GDM1 (cell line): ENCODE measurements around the gene RAB17.
A peak's percentile ranks its signal among the peaks of the same experiment; 100 is the strongest.

ENCODE experiments used
- DNase-seq: peaks from one replicate; lab custom pipeline; 2025; lab: John Stamatoyannopoulos, UW

The RAB17 gene, protein sequence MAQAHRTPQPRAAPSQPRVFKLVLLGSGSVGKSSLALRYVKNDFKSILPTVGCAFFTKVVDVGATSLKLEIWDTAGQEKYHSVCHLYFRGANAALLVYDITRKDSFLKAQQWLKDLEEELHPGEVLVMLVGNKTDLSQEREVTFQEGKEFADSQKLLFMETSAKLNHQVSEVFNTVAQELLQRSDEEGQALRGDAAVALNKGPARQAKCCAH

DNA sequence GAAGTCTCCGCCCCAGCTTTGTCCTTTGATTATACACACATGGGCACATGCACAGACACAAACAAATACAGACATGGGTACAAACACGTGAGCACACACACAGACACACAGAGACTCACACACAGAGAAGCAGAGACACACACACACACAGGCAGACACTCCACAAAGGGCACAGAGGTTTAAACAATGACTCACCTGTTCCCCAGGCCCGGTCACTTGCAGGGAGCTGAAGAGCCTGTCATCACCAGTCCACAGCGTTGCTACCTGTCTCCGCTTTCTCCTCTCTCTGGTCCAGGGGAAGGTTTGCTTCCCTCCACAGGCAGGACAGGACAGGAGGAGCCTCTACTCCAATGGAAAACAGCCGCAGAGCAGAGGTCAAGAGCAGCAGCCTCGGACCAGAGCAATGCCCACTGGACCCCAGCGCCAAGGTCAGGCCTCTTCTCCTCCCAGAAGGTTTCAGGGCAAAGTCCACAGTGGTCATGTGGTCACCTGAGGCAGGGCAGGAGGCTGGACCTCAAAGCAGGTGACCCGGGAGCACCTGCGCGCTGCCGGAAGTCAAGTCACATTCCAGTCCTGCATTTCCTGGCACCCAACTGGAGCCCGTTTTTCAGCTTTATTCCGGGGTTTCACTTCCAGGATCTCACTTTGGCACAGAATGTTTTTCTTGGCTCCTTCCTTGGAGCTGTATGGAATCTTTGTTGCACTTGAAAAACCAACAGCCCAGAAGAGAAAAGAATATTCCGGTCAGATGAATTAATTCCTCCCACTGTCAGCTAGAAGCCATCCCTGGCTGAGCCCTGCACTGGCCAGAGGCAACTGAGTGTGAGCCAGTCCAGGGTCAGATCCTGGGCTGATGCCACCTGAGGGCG lies at the start of gene RAB17:
Gene RAB17, minus strand, starts transcription at position 463 of the 869 bp plus-strand sequence. CDS start 4,580 bp downstream, outside the sequence.
- DNase-seq: no peak

DNA sequence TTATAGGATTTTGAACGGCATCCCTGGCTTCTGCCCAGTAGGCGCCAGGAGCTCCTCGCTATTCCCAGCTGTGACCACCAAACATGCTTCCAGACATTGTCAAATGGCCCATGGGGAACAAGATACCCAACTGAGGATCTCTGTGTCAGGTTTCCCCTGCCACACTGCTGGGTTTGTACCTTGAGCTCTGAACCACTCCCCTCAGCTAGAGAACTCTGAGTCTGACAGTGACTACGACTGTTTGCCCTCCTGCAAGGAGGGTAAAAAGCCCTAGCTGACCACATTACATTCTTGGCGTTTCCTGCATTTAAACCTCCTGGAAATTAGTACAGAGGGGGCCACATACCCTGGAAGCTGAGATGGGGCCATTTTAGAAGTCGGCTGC lies 49.3 kb upstream of the RAB17 start:
- no peak for DNase-seq

DNA sequence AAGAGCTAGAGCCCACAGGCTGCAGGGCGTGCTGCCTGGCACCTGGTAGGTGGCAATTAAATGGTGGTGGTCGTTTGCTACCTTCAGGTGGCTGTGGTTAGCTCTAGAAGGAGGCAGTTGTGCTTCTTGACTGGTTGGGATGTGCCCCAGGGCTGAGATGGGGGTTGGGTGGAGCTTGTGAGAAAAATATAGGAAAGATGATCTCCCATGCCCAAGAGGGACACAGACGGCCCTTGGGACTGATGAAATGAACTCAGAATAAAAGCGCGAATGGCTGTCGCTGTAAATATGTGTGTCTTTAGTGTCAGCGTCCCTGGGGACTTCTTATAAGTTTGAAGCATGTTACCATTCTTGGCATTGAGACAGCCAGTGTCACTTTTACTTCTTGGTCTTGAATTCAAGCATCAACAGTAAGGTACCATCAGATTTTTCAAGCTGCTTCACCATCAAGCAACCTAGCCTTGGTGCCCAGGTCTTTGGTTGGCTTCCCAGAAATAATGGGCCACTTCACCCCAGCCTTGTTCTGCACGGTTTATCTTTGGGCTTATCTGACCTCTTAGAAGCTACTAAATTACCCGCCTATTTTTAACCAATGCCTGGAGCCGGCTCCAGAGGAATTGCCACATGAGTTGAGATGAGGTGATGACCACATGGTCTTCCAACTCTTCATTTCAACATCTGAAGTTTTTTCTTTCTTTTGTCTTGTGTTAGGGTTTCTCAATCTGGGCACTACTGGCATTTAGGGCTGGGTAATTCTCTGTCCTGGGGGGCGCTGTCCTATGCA lies 48.7 kb upstream of the RAB17 start:
- DNase-seq: no peak

DNA sequence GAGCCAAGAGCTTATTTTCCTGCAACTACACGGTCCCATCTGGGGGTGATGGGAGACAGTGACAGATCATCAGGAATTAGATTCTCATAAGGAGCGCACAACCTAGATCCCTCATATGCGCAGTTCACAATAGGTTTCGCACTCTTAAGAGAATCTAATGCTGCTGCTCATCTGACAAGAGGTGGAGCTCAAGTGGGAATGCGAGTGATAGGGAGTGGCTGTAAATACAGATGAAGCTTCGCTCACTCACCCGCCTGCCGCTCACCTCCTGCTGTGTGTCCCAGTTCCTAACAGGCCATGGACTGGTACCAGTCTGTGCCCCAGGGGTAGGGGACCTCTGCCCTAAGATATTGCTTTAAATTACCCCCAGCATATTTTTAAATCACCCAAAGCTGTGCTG lies 47.6 kb upstream of the RAB17 start:
- DNase-seq: no peak

DNA sequence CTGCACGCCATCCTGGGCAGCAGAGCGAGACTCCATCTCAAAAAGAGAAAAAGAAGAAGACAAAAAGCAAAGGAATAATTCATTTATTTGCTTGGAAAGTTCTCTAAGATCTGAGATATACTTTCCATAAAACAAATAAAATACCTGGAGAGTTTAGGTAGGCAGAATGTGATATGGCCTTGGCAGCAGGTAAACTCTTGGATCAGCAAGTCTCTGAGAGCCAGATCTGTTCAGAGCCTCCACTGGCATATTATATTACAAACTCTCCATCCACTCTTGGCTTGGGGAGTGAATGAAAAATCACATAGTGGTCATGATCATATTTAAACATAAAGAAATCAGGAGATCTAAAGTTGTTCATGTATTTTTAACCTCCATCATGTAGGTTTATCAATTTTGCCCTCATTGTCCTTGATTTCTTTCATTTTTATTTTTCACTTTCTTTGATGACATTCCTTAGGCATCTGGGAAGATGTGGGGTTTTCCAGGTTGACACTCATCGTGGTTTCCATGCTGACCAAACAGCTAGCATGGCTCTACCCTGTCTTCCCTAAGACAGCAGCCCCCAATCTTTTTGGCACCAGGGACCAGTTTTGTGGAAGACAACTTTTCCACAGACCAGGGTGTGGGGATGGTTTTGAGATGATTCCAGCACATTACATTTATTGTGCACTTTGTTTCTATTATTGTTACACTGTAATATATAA lies 47.0 kb upstream of the RAB17 start:
- DNase-seq: no peak

DNA sequence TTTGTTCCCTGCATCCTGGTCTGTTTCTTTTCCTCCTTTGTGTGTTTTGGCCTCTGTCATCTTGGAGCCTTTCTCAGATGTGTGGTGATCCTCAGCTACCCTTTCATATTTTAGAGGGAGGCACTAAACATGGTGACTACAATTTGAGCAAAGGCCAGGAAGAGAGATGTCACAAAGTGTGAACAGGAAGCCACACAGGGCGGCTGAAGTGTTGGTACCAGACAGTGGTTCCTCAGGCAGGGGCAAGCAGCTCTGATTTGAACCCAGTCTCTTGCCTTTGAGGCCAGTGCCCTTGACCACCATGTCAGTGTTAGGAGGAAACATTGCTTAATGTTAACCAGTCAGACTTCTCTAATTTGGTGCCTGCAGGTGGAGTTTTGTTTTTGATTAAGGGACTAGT lies 46.0 kb upstream of the RAB17 start:
- DNase-seq: no peak

DNA sequence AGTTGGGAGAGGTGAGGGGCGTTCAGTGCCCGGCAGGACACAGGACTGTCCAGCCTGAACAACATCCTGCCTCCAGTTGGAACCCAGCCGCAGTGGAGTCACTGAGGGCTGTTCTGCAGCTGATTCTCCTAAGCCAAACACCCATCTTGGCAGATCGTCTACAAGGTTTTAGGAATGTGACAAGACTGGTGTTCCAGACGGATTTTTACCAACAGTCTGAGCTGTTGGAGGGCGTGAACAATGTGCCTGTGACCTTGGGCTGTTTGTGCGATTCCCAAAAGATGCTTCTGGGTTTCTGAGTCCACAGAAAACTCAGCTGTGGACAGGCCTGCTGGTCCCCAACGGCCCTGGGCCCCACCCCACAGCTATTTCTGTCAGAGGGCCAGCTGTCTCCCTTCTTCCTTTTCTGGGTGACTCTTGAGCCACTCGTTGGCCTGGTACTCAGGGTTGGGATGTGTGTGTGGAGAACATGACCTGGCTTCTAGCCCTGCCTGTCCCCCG lies 42.6 kb upstream of the RAB17 start:
- DNase-seq: no peak

DNA sequence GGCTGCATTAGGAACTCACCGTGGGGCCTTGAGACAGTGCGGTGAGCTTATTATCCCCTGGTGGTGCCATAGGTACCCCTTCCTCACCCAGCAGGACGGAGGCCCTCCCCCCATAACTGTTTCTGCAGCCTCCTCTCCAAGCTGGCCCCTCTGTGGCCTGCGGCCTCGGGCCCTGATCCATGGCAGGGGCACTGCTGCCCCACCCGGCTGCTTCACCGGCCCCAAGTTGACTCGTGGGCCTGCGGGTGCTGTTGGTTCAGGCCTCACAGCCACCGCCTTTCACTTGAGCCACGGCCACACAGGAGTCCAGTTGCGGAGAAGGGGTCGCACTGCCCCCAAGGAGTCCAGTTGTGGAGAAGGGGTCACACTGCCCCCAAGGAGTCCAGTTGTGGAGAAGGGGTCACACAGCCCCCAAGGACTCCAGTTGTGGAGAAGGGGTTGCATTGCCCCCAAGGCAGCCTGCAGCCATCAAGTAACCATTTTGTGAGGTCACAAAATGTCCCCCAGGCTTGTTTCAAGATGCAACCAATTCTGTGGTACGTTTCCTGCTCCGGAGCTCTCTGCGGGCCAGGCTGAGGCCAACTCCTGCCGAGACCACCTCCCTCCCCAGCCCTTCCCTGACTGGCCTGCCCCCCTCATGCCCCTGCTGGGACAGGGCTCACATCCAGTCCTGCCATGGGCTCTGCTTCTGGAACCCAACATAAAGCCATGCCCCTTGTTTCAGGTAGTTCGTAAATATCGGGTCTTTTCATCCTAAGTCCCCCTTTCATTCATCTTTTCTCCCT lies 41.5 kb upstream of the RAB17 start:
- no peak for DNase-seq

DNA sequence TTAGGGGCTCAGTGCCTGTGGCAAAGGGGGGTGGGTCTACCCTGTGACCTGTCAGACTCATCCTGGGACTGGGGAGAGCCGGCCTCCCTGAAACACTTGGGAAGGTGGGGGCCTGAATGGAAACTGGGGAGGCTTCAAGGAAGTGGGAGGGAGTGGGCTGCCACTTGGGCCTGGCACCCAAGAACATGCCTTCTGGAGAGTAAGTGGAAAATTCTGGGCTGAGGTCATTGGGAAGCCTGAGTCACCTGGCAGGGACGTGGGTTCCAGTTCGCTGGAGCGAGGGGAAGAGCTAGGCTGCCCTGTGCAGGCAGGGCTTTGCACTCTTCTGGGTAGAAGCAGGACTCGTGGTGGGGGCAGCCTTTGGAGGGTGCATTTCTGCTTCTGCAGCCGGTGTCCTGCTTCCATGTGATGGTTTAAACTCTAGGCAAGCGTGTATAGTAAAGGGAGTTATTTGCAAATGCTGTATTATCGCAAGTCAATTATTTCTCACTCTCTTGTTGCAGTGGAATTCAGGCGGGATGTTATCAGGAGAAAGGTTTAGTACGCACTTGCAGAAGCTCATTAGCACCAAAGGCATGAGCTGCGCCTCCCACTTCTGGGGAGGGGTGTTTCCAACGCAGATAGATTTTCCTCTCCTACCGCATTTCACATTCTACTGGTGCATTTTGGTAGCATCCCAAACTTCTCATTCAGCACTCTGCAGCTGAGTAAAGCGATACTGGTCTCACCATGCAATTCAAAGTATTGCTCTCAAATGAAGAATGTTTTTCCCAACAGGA lies 40.7 kb upstream of the RAB17 start:
- no peak for DNase-seq

DNA sequence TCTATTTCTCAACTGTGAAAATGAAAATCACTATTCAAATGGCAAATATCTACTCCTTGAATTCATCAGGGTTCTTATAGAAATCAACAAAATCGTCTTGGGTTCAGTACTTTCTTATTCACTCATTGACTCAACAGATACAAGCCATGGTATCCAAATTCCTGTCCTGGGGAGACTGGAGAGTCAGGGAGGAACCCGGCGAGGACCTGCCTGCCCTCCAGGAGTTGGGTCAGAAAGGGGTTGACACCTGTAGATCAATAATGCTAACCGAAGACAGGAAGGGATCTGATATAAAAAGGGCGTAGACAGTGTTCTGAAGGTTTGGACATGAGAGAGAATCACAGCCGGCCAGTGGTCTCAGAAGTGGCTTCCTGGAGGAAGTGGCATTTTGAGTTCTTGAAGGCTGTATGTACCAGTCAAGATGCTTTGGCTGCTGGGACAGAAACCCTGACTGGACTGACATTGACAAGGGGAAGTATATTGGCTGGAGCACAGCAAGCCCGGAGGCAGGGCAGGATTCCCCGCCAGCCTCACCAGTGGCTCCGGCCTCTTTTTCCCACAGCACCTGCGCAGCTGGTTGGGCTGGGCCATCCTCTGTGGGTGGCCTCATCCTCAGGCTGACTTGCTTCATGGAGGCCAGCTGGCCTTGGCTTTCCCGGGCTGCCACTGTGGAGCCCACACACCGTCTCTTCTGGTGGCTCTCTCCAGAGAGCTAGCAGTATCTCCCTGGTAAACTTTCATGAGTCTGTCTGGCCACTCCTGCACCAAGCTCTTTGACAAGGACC lies 39.9 kb upstream of the RAB17 start:
- no peak for DNase-seq

DNA sequence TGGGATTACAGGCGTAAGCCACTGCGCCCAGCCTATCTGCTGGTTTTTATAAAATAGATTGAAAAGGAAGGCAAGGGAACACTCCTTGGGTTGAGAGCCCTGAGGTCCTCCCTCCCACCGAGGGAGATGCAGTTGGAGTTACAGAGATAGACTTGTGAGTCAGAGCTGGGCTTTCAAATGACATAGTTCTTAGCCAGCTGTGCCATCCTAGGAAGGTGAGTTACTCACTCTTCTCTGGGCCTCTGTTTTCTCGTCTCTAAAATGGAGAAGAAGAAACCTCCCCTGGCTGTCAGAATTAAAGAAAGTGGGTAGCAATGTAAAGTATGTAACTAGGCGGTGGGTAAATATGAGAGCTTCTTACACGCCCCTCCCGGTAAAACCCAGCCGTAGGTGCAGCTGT lies 39.2 kb upstream of the RAB17 start:
- DNase-seq: no peak

DNA sequence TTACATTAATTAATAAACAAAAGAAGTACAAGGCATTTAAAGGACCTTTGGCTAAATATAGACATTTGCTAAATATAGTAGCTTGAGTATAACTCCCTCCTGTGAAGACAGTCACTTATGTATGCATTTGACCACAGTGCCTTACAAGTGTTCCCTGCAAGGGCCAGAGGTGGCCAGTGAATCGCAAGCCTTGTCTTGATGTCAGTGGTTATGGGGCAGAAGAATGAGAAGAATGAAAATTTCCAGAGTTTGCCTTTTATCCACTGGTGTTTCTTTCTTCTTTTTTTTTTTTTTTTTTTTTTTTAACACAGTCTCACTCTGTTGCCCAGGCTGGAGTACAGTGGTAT lies 38.6 kb upstream of the RAB17 start:
- no peak for DNase-seq

DNA sequence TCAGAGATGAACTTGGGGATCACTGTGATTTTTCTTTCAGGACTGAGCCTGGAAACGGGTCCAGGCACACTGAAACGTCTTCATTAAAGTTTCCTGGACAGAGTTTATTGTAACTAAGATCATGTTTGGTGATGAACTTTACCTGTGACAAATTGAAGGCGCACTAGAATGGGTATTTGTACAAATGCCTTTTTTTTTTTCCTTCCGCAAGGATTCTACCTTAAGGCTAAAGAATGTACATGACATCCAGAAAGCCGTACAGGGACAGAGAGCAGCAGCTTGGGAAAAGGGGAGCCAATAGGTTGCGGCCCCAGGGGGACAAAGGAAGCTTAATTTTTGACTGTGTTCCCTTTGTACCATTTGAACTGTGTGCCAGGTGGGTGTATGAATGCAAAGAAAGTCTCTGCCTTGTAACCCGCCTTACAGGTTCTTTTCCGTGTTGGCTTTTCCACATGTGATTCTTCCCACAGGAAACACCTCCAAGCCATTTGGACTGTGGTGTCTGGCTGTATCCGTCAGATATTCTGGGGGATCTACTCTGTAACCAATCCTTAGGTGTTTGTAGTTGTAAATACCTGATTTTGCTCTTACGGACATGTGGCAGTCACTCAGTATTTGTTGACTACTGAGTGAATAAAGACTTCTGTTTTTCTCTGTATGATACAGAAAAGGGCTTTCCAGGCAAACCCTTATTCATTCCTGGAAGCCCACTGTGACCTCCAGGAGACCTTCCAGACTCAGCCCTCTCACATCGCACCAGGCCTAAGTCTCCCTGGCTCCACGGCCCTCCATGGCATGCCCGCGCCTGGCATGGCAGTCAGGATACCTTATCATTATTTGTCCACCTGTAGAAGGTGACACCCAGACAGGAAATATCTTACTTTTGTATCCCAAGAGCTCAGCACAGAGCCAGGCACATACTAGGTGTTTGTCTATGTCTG lies 38.0 kb upstream of the RAB17 start:
- DNase-seq: no peak

DNA sequence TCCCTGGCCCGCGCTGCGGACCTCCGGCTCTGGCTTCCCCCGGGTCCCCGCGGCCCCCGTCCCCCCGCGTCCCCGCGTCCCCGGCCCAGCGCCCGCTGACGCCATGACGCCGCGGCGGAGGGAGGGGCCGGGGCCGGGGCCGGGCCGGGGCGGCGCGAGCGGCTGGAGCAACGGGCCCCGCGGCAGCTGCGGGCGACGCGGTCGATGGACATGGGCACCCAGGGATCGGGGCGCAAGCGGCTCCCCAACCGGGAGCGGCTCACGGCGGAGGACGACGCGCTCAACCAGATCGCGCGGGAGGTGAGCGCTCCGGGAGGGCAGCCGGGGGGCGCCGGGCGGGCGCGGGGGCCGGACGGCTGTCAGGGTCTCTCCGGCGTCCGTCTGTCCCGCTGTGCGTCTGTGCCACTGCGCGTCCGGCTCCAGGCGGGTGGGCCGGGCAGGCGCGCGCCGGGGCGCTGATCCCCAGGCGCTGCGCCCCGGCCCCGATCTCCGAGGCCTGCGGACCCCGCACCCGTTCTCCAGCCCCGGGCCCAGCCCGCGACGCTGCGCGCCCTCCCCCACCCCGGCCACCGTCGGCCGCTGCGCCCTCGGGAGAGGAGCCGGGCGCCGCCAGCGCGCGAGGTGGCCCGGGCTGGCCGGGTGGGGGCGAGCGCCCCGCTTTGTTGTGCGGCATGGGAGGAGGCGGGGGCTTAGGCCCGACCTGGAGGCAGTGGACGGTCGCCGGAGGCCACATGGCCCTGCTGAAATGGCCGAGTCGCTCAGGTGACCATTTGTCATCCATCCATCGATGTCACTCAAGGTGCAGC lies 37.1 kb upstream of the RAB17 start, which contains the start of gene LRRFIP1:
Gene LRRFIP1, plus strand, starts transcription at position 147 of the 806 bp plus-strand sequence. Its CDS starts 58 bp downstream, at position 205.
- DNase-seq: no peak

DNA sequence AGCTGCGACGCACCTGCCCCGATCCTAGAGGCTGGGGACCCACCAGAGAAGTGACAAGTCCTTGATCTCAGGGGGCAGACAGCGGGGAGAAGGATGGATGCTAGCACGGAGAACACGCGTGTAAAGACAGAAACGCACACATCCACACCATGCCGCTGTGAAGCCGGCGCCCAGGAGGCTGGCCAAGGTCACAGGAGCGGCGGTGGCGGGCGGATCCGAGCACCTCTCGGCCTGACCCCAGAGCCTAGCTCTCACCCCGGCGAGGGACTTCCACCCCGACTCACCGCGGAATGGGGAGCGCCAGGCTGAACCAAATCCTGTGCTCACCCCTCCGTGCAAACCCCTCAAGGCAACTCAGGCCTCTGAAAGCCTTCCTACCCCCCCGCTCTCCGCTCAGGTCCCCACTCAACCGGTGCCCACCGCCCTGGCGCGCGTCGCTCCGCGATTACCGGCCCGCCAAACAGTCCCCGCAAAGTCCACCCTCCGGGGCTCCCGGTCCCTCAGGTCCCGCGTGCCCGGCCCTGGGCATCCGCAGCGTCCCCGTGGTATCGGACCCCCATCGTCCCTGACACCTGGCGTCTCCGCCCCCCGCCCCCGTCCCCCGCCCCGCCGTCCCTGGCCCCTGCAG lies 36.4 kb upstream of the RAB17 start:
- DNase-seq: no peak

DNA sequence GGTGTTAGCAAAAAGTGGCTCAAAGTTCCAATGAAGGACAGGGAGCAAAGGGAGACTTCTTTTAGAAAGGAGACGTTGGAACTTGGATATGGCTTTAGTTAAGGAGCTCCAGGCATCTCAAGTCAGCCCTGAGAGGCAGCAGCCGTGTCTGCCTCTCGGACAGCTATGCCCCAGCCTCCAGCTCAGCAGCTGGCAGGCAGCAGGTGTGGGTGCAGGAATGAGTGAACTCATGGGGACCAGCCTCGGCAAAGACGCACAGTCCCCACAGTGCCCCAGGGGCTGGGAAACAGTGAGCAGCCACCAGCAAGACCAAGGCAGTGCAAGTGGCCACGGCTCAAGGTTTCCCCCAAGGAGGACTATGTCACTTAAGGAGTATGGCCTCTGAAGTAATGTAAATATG lies 35.2 kb upstream of the RAB17 start:
- peak; percentile 8 for DNase-seq

DNA sequence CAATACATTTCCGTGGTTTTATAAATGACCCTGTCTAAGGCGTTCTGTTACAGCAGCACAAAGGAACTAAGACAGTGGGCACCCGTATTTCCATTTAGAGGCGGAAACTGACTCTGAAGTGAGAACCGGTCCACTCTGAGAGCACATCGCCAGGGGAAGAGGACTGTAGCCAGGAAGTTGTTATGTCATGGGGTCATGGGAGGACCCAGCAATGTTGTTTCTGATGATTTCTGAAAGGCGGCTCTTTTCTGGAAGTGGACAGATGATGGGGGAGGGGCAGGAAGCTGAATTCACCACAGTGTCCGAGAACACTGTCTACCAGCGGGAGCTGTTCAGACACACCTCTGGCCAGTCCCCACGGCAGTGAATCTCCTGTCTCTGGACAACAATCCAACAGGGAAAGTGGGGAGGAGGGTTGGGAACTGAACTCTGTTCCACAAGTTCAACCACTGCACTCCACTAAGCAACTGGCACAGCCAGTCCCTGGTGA lies 34.7 kb upstream of the RAB17 start:
- no peak for DNase-seq
